VCaP (cell line): ENCODE results near the gene CNTNAP5.

Experiments
- H3K27ac ChIP-seq: fragments of 450-650 bp; 2 replicates; pipeline ENCODE4 v1.5.1; 2017
- TF ChIP-seq, protein P1 (sequence below): fragments of 450-650 bp; conservative IDR thresholded peaks from 2 replicates; pipeline ENCODE4 v1.5.1; 2017; ENCODE audit warnings: mild to moderate bottlenecking, moderate library complexity

CNTNAP5 gene

DNA sequence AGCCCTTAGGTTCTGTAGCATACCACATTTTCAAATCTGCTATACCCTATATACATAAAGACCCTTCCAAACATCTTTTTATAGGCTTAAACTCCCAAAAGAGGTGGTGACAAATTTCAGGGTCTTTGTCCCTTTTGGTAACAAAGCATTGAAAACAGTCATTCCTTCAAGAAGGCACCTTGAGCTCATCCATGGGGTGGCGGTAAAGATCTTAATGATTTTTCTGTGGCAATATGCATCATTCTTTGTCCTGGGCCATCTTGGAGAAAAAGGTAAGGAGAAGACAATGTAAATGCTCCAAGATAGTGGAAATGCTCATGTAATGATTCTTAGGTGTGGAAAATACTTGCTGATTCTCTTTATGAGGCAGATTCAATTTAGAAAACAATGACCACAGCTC lies 890.5 kb downstream of the CNTNAP5 start:
- TF ChIP-seq, protein P1, sequence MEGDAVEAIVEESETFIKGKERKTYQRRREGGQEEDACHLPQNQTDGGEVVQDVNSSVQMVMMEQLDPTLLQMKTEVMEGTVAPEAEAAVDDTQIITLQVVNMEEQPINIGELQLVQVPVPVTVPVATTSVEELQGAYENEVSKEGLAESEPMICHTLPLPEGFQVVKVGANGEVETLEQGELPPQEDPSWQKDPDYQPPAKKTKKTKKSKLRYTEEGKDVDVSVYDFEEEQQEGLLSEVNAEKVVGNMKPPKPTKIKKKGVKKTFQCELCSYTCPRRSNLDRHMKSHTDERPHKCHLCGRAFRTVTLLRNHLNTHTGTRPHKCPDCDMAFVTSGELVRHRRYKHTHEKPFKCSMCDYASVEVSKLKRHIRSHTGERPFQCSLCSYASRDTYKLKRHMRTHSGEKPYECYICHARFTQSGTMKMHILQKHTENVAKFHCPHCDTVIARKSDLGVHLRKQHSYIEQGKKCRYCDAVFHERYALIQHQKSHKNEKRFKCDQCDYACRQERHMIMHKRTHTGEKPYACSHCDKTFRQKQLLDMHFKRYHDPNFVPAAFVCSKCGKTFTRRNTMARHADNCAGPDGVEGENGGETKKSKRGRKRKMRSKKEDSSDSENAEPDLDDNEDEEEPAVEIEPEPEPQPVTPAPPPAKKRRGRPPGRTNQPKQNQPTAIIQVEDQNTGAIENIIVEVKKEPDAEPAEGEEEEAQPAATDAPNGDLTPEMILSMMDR: peak; percentile 33
- no peak overlapping the region for H3K27ac ChIP-seq

- H3K27ac ChIP-seq: no peak overlapping the region
- TF ChIP-seq, protein P1: no peak
Measured at GRCh38 chr2:124919296-124919695, 894.2 kb downstream of the CNTNAP5 start.

- no peak overlapping the region for H3K27ac ChIP-seq
- TF ChIP-seq, protein P1: no peak
Measured at GRCh38 chr2:124920448-124920847, 895.4 kb downstream of the CNTNAP5 start.

GRCh38 chr2:124921191-124921590 lies 896.1 kb downstream of the CNTNAP5 start:
- TF ChIP-seq, protein P1: no peak
- H3K27ac ChIP-seq: no peak overlapping the region

GRCh38 chr2:124923097-124923496 lies 898.0 kb downstream of the CNTNAP5 start:
- H3K27ac ChIP-seq: no peak overlapping the region
- TF ChIP-seq, protein P1: no peak

GRCh38 chr2:124933883-124934282 lies 908.8 kb downstream of the CNTNAP5 start:
- TF ChIP-seq, protein P1: no peak
- no peak overlapping the region for H3K27ac ChIP-seq

DNA sequence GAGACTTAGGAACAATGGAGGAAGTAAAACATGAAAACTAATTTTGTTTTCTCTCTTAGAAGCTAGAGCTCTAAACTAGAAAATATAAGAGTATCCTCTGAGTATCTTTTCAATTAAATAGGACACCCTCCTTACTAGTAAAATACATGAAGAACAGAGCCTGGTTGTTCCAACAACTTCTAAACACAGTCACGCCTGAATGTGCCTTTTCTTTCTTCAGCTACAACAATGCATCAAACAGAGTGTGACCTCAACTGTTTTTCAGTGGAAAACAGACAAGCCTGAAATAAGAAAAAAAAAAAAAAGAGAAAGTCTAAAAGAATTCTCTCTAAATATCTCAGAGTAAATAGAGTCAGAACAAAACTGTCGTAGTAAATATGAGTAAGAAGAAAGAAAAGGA lies 928.8 kb downstream of the CNTNAP5 start:
- TF ChIP-seq, protein P1: no peak
- H3K27ac ChIP-seq: no peak overlapping the region

DNA sequence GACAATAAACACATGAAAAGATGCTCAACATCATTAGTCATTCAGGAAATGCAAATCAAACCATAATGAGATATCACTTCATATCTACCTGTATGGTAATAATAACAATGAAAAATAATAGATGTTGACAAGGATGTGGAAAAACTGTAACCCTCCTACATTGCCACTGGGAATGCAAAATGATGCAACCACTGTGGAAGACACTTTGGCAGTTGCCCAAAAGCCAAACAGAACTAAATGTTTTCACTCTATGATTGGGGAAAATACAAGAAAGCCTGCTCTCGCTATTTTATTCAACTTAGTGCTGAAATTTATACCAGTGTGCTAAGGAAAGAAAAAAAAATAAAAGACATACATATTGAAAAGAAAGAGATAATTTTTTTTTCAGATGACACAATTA lies 934.5 kb downstream of the CNTNAP5 start:
- H3K27ac ChIP-seq: no peak overlapping the region
- TF ChIP-seq, protein P1: no peak
